Heart right ventricle (tissue), 16 donors: ENCODE data around the gene NSD1. TPM values are rescaled to one million over a fixed set of nuclear protein-coding genes. Genes with fewer than 3 reads are reported as not detected.

ENCODE experiments used
- ATAC-seq, 8 donors: fragments of 200-7000 bp; cut with Tn5 transposase; one replicate each; pipeline ENCODE4 v1.9.1; 2020; ENCODE audit warnings: mild to moderate bottlenecking in 8 of 8, moderate library complexity in 8 of 8, moderate number of reproducible peaks in 1 of 8
- DNase-seq, 2 donors: peaks; one replicate each; pipeline ENCODE4 v3.0.0-alpha.2; 2020
- H3K27ac ChIP-seq, 10 donors: fragments of 200-600 bp; sonication (generic) in 2 of 10; one replicate each; pipeline versions ENCODE4 v1.5.0 to v1.8.0; 2020 to 2022; ENCODE audit warnings: mild to moderate bottlenecking in 3 of 10
- H3K27me3 ChIP-seq, 7 donors: fragments of 200-600 bp; one replicate each; pipeline ENCODE4 v1.8.0; 2021 to 2022; ENCODE audit warnings: mild to moderate bottlenecking in 2 of 7
- H3K36me3 ChIP-seq, 9 donors: fragments of 200-600 bp; sonication (generic) in 1 of 9; one replicate each; pipeline versions ENCODE4 v1.5.0 to v1.8.0; 2020 to 2022; ENCODE audit warnings: mild to moderate bottlenecking in 2 of 9
- H3K4me1 ChIP-seq, 9 donors: fragments of 200-600 bp; sonication (generic) in 1 of 9; one replicate each; pipeline versions ENCODE4 v1.5.0 to v1.8.0; 2020 to 2022; ENCODE audit warnings: mild to moderate bottlenecking in 4 of 9
- H3K4me3 ChIP-seq, 10 donors: fragments of 200-600 bp; sonication (generic) in 2 of 10; one replicate each; pipeline versions ENCODE4 v1.5.0 to v1.8.0; 2020 to 2022; ENCODE audit warnings: mild to moderate bottlenecking in 7 of 10, moderate library complexity in 2 of 10
- H3K9me3 ChIP-seq, 11 donors: fragments of 200-600 bp in 10 of 11; sonication (generic) in 2 of 11; one replicate each; pipeline versions ENCODE4 v1.5.0 to v1.8.0; 2013 to 2022; ENCODE audit warnings: mild to moderate bottlenecking in 2 of 11, control low read depth in 1 of 11, moderate library complexity in 1 of 11
- CTCF ChIP-seq, 9 donors: fragments of 200-600 bp; sonication (generic) in 2 of 9; IDR thresholded peaks; one replicate each; pipeline versions ENCODE4 v1.5.0 to v1.8.0; 2021 to 2022; ENCODE audit warnings: antibody characterized with exemption in 9 of 9, mild to moderate bottlenecking in 5 of 9, moderate library complexity in 1 of 9
- WGBS, 2 donors: extraction: QIAGEN DNeasy Blood & Tissue Kit; methylation state at CpG; one replicate each; pipeline ENCODE4 v1.1.7; 2013; ENCODE audit warnings: inconsistent platforms in 1 of 2; 5-methylcytosine and 5-hydroxymethylcytosine counted together
- intact Hi-C, 10 donors: fragments of 100-400 bp; cut with DNase I; formaldehyde crosslinking; loops; one replicate each; pipeline versions ENCODE4 v1.11.1 to v1.14.2; 2022
- polyA plus RNA-seq, 2 donors: library from polyadenylated mRNA; stranded (reverse); fragments of 200-250 nt; gene quantifications; one replicate each; pipeline ENCODE4 v1.2.3, GENCODE V29; 2013
- total RNA-seq, 10 donors: library from RNA; stranded (reverse); fragmentation: NEBNext Ultra II Directional in 3 of 10; extraction: Animal tissue kit (Norgen Biotek cat#: 25700) in 3 of 10; gene quantifications; one replicate each; pipeline versions ENCODE4 v1.2.1 to v1.2.4, GENCODE V29; 2021 to 2023
- donor health status: Arrhythmogenic right ventricular cardiomyopathy.
- donor health status: ischemic (EF 13 %, LVEDD 7.1; RV severe dilation, severe dysfunction).
- donor health status: healthy with polysubstance abuse.
- donor health status: DM: no; HTN: yes; CAD: no.
- donor health status: DM: no; HTN: no; CAD: no.
- donor health status: ischemic (EF 25% LVEDD 6.9; RV normal size, moderate dysfunction).
- donor health status: ischemic (EF 25% LVEDD 5.7; RV mildly dilated, moderate dysfunction).
- donor health status: healthy.
- donor health status: DM: yes; HTN: yes; CAD: no.
- donor health status: Ischemic cardiomyopathy.
- donor health status: ischemic (EF 35%, LVEDD 5.7; RV mildly dilated, moderate dysfunction).
- donor health status: nonischemic (EF 11% LVEDD 7.7; RV severe dilation, severe dysfunction).
- donor health status: DM: yes; HTN: yes; CAD: no.
- donor health status: PGD.
- donor health status: ischemic (EF 29% LVEDD 5.4; RV normal size, mild dysfunction).
- donor health status: nonischemic (EF 23%, LVEDD 6.1; RV moderate dilation, normal function).

Gene NSD1
- total and polyA plus RNA-seq, 12 donors: 5.6 to 62.9 (median 47.1) TPM

GRCh38 chr5:177295924-177296323 lies 162.4 kb downstream of the NSD1 start:
- TF ChIP-seq CTCF (IDR thresholded peaks at IDR 0.05): no peak
- Histone ChIP-seq H3K4me1 (peaks cover 15 to 54% (median 39%) of the 10 kb centered on the region in 9 donors), H3K4me3 (no peak overlapping the region), H3K27me3 (no peaks in the 10 kb centered on the region), H3K36me3 (peaks cover 0 to 77% (median 40%) of the 10 kb centered on the region in 9 donors), H3K9me3 (no peaks in the 10 kb centered on the region), H3K27ac (peak overlapping the region in 5 of 10 donors; percentile 7 to 78 (median 58))
- DNase-seq: no peak
- ATAC-seq: no peak
- 77 to 82% methylated on average over 9 of the region's 9 CpGs for WGBS, 2 donors
- intact Hi-C loops: loop anchor here in 1 of 10 donors (10.0 kb wide), 1 partner anchor 181 kb away; no protein-coding TSS in a partner anchor

- ATAC-seq (peak in 4 of 8 donors; percentile 10 to 47 (median 35)), DNase-seq (no peak)
- no peaks in the 10 kb centered on the region for H3K27me3 ChIP-seq
- H3K36me3 ChIP-seq: peaks cover 0 to 73% (median 38%) of the 10 kb centered on the region in 9 donors
- H3K4me1 ChIP-seq: peaks cover 19 to 60% (median 46%) of the 10 kb centered on the region in 9 donors
- peak overlapping the region in 5 of 10 donors; percentile 7 to 78 (median 58) for H3K27ac ChIP-seq
- no peaks in the 10 kb centered on the region for H3K9me3 ChIP-seq
- no peak for TF ChIP-seq CTCF (IDR thresholded peaks at IDR 0.05)
- 30 to 31% methylated on average over 4 of the region's 4 CpGs for WGBS, 2 donors
- H3K4me3 ChIP-seq: no peak overlapping the region
- intact Hi-C loops: loop anchor here in 1 of 10 donors (10.0 kb wide), 1 partner anchor 182 kb away; no protein-coding TSS in a partner anchor
Observed at GRCh38 chr5:177296581-177296980, 163.0 kb downstream of the NSD1 start.

- ATAC-seq (no peak), DNase-seq (no peak)
- Histone ChIP-seq H3K27me3 (no peaks in the 10 kb centered on the region), H3K4me1 (peaks cover 22 to 74% (median 59%) of the 10 kb centered on the region in 9 donors), H3K36me3 (peaks cover 0 to 65% (median 24%) of the 10 kb centered on the region in 9 donors), H3K27ac (no peak overlapping the region), H3K9me3 (no peaks in the 10 kb centered on the region), H3K4me3 (no peak overlapping the region)
- no peak for TF ChIP-seq CTCF (IDR thresholded peaks at IDR 0.05)
- intact Hi-C loops: loop anchor here in 1 of 10 donors (10.0 kb wide), 1 partner anchor 183 kb away; no protein-coding TSS in a partner anchor
- 83 to 93% methylated on average over 2 of the region's 2 CpGs for WGBS, 2 donors
Observed at GRCh38 chr5:177297922-177298321, 164.3 kb downstream of the NSD1 start.

GRCh38 chr5:177299697-177300096 lies 166.1 kb downstream of the NSD1 start:
- H3K4me1 ChIP-seq: peaks cover 28 to 82% (median 66%) of the 10 kb centered on the region in 9 donors
- H3K9me3 ChIP-seq: no peaks in the 10 kb centered on the region
- H3K36me3 ChIP-seq: peaks cover 0 to 50% (median 10%) of the 10 kb centered on the region in 9 donors
- peak overlapping the region; percentile 38 to 97 (median 79) for H3K27ac ChIP-seq
- no peaks in the 10 kb centered on the region for H3K27me3 ChIP-seq
- ATAC-seq: no peak
- TF ChIP-seq CTCF (IDR thresholded peaks at IDR 0.05): no peak
- intact Hi-C loops: loop anchor here in 7 of 10 donors (5.0 to 10.0 kb wide), 3 partner anchors 182 to 187 kb away; no protein-coding TSS in a partner anchor
- WGBS, 2 donors: 70 to 74% methylated on average over 9 of the region's 9 CpGs
- DNase-seq: no peak
- peak overlapping the region in 1 of 10 donors; percentile 18 for H3K4me3 ChIP-seq
